SIG-M5 treated with dmso at 0.1 percent for 504 hours (cell line): Measurements from ENCODE around the gene HES7.
"Not testable (repeated sequence)": the region's sequence is repeated elsewhere in the genome, so short reads cannot be mapped to it uniquely, and the experiment has no call there.

ENCODE experiments used
- DNase-seq: peaks from one replicate; lab custom pipeline; 2025; ENCODE audit not compliant: unreplicated experiment; lab: John Stamatoyannopoulos, UW

Gene HES7

DNA sequence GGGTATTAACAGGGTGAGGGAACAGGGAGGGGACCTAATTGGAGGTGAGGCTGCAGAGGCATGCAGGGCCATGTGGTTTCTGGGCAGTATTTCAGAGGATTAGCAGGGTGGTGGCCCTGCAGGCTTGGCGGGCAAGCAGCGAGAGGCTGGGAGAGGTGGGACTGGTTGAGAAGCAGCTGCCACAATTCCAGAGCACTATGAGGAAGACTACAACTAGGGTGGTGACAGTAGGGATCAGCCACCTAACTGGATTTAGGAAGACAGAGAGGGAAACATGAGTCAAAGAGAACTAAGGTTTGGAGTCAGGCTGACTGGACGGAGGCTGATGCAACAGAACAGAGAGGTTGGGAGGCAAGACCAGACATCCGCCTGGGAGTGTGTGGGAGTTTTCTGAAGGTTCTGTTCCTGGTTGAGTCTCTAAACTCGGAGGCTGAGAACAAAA is 17.9 kb downstream of the HES7 start:
- DNase-seq, result no peak

DNA sequence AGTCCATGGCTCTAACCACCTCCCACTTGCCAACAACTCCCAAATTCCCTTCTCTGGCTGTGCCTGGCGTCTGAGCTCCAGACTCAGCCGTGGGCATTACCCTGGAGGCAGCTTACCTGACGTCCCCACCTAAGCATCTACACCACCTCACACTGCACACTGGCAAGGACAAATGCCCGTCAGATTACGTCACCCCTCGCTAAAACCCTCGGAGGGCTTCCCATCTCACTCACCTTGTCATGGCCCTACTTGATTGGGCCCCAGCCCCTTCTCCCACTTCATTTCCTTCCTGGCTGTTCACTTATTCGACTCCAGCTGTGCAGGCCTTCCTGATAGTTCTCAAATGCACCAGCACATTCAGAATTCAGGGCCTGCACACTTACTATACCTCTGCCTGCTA is 19.0 kb downstream of the HES7 start:
- DNase-seq, result no peak

DNA sequence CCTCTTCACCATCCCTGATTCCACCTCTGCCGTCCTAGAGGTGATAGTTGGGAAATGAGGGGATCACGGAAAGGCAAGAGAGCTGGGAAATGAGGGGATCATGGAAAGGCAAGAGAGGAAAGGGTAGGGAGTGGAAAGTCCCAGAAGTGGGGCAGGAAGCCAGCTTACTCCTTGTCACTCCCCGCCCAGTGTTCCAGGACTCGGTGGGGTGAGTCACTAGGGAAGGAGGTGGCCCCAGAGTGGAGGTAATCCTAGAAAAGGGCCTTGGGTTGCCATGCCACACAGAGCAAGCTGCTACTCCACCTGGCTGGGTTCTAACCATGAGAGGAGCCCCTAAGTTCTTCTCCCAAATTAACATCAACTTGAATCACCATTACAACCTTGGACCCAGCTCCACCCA is 20.4 kb downstream of the HES7 start:
- no peak for DNase-seq

DNA sequence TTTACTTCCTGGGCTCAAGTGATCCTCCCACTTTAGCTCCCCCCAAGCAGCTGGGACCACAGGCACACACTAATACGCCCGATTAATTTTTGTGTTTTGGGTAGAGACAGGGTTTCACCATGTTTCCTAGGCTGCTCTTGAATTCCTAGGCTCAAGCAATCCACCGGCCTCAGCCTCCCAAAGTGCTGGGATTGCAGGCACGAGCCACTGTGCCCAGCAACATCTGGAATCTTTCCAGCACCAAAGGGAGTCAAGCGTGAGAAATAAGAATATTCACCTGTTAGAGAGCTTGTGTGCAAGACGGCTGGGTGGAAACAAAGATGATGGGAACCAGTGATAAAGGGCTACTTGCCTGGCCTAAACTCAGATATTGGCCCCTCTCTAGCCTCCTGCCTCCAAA is 22.2 kb downstream of the HES7 start:
- no peak for DNase-seq

DNA sequence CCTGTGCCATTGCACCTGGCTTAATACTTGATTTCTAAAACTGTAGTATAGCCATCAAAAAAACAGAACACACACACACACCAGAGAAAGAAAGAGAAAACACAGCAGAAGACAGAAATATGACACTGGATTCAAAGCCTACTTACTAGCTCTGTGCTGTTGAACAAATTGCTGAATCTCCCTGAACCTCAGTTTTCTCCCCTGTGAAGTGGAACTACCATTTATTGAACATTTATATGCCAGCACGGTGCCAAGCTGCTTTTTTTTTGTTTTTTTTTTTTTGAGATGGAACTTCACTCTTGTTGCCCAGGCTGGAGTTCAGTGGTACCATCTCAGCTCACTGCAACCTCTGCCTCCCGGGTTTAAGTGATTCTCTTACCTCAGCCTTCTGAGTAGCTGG is 23.1 kb downstream of the HES7 start:
- DNase-seq, result no peak

DNA sequence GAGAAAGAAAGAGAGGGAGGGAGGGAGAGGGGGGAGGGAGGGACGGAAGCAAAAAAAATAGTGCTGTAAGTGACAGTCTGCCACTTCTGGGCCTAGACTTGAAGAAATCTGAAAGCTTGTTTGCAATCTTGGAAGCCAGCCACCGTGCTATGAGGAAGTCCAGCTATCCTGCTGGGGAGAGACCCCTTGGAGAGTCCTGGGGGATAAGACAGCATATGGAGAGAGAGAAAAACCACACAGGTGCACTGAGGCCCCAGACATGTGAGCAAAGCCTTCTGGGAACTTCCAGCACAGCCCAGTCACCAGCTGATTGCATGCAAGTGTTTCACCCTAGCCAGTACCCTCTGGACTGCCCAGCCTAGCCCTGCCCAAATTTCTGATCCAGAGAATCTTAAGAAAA is 23.8 kb downstream of the HES7 start:
- DNase-seq, result no peak

DNA sequence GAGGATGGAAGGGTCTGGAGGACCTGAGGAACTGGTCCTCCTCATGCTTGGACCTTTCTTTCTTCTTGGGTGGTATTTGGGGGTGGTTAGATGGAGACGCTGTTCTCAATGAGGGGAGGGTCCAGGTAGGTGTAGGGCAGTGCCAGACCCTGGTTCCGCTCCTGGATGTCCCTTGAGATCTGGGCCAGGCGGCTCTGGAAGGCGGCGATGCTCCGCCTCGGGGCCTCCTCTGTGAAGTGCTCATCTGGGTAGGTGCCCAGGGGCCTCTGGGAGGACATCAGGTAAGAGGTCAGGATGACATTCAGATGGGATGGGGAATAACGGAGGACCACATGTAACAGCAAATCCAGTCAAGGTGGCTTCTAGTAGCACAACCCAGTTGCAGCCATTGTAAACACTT is 27.4 kb downstream of the HES7 start:
- no peak for DNase-seq

DNA sequence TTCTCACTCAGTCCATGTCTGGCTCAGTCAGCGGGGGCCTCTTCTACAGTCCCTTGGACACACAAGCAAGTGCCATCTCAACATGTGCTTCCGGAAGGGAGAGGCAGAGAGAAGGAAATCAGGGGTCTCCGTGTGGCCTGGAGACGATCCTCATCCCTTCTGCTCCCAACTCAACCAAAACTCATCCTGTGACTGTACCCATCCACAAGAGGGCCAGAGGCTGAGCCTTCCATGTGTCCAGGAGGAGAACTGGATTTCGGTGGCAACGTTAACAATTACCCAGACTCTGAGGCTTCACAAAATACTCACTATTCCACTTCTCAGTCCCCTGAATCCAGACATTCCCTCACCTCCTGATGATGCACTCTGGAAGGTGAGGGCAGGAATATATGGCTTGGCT is 28.5 kb downstream of the HES7 start:
- DNase-seq, result no peak

DNA sequence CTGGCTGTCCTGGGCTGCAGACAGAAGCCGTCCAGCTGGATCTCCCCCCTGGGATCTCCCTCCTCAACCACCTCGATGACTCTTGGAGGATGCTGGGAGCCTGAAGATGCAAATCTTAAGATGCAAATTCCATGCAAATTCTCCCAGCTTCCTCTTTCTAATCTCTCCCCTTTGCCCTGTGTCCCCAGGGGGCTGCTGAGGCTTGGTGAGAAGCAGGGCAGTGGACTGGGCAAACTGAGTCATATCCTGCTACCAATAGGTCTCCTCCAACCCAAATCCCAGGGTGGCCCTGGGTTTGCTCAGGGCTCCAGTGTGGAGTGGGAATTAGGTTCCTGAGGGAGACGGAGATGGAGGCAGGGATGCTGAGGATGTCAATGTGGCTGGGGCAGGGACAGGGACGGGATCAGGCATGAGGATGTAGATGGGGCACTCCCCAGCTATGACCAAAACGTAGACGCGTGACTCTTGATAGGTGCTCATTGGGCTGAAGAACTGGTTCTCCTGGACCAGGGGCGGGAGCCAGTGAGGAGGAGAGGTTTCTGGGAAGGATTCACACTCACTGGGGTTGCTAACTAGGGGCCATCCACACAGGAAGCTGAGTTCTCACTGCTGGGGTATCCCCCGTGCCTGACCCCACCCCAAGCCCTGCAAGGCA is 32.7 kb downstream of the HES7 start:
- DNase-seq, result peak; percentile 8

DNA sequence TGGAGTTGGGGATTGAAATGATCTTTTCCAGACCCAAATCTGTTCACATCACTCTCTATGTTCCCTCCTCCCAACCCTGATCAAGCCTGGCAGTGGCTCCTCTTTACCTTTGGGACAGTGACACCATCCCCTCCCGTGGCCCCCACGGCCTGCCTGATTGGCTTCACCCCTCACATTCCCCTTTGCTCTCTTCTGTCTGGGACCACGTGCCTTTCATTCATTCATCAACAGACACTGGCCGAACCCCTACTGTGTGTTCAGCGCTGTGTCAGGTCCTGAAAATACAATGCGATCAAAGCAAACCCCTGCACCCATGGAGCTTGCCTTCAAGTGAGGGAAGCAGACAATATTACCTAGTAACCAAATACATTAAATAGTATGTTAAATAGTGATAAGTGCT is 34.2 kb downstream of the HES7 start:
- DNase-seq, result no peak

DNA sequence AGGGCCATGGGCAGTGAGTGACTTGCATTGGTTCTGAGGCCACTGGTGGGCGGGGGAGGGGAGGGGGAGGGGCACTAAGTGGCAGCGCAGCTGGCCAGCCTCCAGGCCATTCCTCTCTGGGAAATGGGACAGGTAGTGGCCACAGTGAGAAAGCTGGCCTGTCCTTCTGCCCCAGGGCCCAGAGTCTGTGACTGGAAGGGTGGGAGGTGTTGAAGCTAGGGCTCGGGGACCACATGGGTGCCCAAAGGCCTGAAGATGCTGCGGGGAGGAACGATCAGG is 36.0 kb downstream of the HES7 start:
- DNase-seq, result no peak

DNA sequence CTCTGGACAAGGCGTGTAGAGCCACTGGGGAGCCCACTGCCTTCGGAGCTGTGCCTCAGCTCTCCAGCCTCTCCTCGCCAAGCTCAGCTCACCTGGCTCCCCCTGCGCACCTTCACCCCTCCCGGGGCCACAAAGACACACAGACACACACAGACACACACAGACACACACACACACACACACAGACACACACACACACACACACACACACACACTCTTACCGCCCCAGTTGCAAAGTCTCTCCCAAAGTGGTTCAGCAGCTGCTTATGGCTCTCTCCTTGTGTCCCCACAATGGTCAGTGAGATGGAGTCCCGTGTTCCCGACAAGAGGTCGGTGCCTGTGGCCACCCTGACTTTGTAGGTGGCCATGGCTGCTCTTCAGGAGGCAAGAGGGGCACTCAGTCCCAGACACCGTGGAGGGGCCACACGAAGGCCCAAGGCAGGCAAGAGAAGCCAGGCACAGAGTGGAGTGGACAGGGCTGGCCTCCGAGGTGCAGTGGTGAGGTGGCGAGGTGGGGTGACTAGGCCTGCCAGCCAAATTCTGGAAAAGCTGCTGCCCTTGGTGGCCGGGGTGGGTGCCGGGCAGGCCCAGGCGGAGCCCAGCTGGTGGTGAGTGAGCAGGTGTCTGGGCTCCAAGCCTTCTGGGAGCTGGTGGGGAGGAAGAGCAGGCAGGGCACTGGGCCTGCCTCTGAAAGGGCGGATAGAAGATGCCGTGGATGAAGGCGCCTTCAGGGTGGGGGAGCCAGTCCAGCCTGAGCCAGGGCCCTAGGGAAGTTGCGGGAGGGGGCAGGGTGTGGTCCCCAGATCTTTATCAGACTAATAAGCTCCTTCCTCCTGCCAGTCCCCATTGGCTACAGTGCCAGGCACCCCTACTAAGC is 36.6 kb downstream of the HES7 start, which contains the start of gene ALOX12B:
Gene ALOX12B, minus strand, starts transcription at position 642 of the 877 bp plus-strand sequence. Its CDS starts 274 bp downstream, at position 368.
- no peak for DNase-seq

DNA sequence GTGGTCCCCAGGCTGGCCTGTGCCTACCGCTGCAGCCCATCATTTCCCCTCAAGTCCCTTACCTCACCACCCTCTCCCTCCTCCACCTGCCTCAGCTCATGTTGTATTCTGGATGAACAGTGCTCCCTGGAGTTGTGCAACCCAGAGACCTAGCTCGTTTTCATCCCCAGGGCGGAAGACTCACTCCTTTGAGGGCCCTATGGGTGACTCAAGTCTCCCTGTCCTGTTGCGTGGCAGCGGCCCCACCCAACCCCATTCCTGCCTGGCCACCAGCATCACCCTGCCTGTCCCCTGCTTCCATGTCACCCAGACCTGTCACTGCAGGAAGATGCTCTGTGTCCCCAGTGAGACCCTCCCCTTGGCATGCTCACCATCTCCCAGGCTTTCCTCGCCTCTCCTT is 39.7 kb downstream of the HES7 start:
- DNase-seq, result no peak

DNA sequence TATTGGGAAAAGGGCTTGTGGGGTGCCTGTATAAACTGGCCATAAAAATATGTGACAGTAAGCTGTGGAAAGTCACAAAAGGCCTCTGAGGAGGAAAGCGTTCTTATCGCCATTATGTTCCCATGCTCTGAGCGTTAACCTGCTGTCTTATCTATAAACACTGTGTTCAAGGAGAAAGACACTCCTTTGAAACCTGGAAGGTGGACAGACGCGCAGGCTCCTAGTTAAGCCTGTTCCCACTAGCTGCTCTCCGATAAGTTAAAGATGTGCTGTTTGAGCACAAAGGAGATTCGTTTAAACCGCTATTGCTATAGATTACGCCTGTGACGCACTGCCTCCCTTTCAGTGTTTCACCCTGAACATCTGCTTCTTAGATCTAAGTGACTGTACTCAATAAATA is 41.6 kb downstream of the HES7 start:
- no peak for DNase-seq

DNA sequence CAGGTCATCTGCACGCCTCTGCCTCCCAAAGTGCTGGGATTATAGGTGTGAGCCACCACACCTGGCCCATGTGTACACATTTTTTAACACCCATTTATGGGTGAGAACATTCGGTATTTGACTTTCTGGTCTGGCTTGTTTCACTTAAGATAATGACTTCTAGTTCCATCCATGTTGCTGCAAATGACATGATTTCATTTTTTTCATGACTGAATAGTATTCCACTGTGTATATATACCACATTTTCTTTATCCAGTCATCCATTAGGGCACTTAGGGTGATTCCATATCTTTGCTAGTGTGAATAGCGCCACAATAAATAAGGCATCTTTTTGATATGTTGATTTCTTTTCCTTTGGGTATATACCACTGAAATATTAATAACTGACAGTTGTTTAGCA is 42.0 kb downstream of the HES7 start:
- DNase-seq, result no peak

DNA sequence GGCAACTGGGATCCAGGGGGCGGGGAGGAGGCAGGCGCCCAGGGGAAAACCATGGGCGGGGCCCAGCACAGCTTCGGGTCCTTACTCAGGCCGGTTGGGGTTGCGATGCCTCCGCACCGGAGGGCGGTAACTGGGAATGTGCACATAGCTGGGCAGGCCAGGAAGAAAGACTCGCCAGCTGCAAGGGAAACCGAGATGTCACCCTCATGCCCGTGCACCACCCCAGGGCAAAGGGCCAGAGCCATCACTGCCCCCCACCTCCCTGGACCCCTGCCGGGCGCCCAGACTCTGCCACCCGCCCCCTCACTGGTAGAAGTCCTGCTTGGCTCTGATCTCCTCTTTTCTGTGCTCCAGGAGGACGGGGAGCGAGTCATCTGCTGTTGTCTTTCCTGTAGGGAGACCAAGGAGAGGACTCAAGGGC is 43.1 kb downstream of the HES7 start:
- DNase-seq, result no peak

DNA sequence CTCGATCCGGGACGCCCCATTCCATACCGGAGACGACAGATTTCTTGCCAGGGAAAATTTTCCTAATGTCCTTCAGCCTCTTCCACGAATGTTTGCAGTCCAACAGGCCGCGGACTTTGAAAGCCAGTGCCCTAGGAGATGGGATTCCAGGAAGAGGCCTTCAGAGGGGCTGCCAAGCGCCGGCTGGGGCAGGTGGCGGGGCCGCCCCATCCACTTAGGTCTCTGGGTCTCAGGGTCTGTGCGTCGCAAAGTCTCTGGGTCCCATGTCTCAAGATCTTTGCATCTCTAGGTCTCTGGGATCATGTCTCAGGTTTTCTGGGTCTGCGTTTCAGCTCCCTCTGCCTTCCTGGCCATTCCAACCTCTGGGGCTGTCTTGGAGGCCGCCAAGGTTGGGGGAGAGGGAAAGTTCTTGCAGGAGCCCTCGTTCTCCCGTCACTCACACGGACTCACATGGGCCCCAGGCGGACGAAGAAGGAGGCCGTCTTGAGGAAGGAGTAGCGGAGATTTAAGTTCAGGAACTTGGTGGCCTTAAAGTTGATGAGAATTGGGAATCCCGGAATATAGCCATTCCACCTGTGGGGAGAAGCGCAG is 43.6 kb downstream of the HES7 start:
- DNase-seq, result no peak

DNA sequence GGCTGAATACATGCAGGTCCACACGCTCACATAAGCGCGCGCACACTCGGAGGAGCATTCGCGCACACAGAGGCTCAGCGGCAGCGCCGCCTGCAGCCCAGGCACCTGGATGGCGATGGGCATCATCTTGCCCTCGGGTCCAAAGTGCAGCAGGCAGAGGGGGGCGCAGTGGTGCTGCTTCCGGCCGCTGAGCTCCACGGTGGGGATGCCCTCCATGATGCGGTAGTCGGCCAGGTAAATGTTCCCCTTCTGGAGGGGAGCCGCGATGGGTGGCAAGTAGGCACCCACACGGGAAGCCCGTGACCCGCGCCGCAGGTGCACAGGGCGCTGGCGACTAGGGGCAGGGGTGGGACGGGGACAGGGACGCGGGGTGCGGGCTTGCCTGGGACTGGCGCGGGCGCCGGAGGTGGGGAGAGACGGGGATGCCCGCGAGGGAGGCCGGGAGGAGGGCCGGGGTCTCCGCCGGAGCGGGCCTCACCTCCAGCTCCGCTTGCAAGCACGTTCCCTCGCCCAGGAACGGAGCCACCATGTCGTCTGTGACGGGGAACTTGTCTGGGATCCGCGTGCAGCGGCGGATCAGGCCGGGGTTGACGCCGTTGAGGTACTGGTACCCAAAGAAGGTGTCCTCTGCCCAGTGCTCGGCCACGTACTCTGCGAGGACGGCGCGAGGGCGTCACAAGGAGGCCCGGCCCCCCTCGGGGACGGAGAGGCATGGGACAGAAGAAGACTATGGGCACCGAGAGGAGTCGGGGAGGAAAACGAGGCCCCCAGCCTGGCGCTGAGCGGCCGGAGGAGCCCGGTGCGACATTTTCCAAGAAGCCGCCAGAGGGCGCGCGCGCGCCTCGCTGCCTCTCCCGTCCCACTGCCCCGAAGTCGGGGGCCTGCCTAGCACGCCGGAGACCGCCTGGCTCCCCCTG is 44.4 kb downstream of the HES7 start:
- DNase-seq, result peak; percentile 34

DNA sequence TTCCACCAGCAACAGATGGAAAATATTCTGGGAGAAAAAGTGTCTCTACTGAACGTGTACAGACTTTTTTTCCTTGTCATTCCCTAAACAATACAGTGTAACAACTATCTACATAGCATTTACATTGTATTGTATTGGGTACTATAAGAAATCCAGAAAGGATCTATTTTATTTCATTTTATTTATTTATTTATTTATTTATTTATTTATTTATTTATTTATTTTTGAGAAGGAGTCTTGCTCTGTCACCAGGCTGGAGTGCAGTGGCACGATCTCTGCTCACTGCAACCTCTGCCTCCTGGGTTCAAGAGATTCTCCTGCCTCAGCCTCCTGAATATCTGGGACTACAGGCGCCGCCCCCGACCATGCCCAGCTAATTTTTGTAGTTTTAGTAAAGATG is 46.0 kb downstream of the HES7 start:
- DNase-seq, result not testable (repeated sequence)

DNA sequence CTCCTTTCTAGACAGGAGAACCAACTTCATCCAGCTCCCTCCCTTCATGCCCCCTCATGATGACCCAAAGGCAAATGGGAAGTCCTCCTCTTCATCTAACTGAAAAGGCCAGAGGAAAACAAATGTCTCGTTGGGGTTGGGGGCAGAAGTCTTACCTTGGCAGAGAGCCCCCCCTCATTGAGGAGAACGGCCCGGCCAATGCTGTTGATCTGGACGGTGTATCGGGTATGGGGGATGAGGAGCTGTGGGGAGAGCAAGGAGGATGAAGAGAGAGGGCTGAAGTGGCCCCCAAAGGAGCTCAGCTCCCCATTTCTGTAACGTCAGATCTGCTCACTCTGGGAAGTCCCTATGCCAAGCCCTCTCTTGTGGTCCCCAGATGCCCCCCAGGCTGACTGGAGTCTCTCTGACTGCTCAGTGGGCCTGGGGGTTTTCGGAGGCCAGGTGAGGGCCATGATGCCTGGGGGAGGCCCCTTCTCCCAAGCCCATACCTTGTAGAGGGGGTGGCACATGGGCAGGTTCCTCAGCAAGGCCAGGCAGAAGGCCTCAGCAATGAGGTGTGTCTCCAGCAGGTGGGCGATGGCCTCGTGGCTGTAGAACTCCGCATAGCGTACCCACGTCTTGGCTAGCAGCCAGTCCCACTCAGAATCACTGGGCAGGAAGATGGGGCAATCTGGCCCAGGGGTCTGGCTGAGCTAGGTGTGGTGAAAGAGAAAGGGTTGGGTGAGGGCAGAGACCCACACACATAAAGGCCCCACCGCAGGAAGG is 47.2 kb downstream of the HES7 start:
- DNase-seq, result no peak
